Measurements from ENCODE around the gene GPD2.

The GPD2 gene

GRCh38 chr2:156539086-156539860 is 103.1 kb downstream of the GPD2 start:
- no peak overlapping the region for H3K4me3 ChIP-seq (ENCODE audit: low read depth in 1 of 2, low read length in 2 of 2)
- no peak overlapping the region for H3K27ac ChIP-seq (ENCODE audit: low read depth, low read length)
- H3K36me3 ChIP-seq (ENCODE audit: insufficient read depth, low read length), result no peaks in the 10 kb centered on the region
- no peak overlapping the region for H3K9ac ChIP-seq (ENCODE audit: low read length)
- H3K4me1 ChIP-seq (ENCODE audit: insufficient read depth, low read length), result peaks cover 15% of the 10 kb centered on the region
- no peaks in the 10 kb centered on the region for H3K9me3 ChIP-seq (ENCODE audit: low read length)
- H3K27me3 ChIP-seq (ENCODE audit: control insufficient read depth in 1 of 2, insufficient read depth in 2 of 2, low read length in 2 of 2), result no peaks in the 10 kb centered on the region

DNA sequence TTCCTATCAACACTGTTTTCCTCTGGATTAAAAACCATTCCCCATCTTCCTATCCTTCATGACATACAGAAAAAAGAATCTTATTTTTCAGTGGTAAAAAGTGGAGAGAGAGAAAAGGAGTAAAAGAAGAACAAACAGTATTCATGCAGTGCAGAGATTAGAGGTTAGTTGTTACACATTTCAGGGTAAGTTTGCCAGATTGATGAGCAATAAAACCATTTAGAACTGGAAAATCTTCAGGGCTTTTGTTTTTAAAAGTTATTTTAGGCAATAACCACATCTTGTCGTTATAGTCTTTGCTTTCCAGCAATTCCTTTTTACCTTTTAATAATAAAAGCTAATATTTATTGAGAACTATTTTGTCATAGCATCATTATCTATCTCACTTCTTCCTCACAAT is 104.5 kb downstream of the GPD2 start:
- Histone ChIP-seq H3K9me3 (ENCODE audit: low read length) (no peaks in the 10 kb centered on the region), H3K9ac (ENCODE audit: low read length) (no peak overlapping the region), H3K4me1 (ENCODE audit: insufficient read depth, low read length) (peaks cover 15% of the 10 kb centered on the region), H3K27ac (ENCODE audit: low read depth, low read length) (no peak overlapping the region), H3K27me3 (ENCODE audit: control insufficient read depth in 1 of 2, insufficient read depth in 2 of 2, low read length in 2 of 2) (no peaks in the 10 kb centered on the region), H3K4me3 (ENCODE audit: low read depth in 1 of 2, low read length in 2 of 2) (no peak overlapping the region), H3K36me3 (ENCODE audit: insufficient read depth, low read length) (no peaks in the 10 kb centered on the region)

GRCh38 chr2:156541229-156541628 is 105.0 kb downstream of the GPD2 start:
- Histone ChIP-seq H3K27ac (ENCODE audit: low read depth, low read length) (no peak overlapping the region), H3K4me3 (ENCODE audit: low read depth in 1 of 2, low read length in 2 of 2) (no peak overlapping the region), H3K9me3 (ENCODE audit: low read length) (no peaks in the 10 kb centered on the region), H3K9ac (ENCODE audit: low read length) (no peak overlapping the region), H3K4me1 (ENCODE audit: insufficient read depth, low read length) (peaks cover 15% of the 10 kb centered on the region), H3K36me3 (ENCODE audit: insufficient read depth, low read length) (no peaks in the 10 kb centered on the region), H3K27me3 (ENCODE audit: control insufficient read depth in 1 of 2, insufficient read depth in 2 of 2, low read length in 2 of 2) (no peaks in the 10 kb centered on the region)

DNA sequence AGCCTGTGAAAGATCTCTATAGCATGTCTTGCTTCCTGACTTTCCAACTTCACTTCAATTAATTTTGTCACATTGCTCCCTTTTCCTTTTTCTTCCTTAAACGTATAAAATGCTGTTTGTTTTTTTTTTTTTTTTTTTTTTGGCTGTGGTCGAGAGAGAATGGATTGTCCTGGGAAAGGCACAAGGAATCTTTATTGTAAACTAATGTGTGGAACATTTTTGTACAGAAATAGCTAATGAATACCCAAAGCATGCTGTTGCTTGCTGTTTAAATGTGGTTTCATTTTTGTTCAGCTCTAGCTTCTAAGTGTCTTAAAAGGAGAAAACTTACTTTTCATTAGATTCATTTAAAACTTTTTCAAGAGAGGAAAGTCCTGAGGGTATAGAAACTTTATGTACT is 105.5 kb downstream of the GPD2 start:
- Histone ChIP-seq H3K27me3 (ENCODE audit: control insufficient read depth in 1 of 2, insufficient read depth in 2 of 2, low read length in 2 of 2) (no peaks in the 10 kb centered on the region), H3K36me3 (ENCODE audit: insufficient read depth, low read length) (no peaks in the 10 kb centered on the region), H3K9me3 (ENCODE audit: low read length) (no peaks in the 10 kb centered on the region), H3K27ac (ENCODE audit: low read depth, low read length) (no peak overlapping the region), H3K4me3 (ENCODE audit: low read depth in 1 of 2, low read length in 2 of 2) (no peak overlapping the region), H3K9ac (ENCODE audit: low read length) (no peak overlapping the region), H3K4me1 (ENCODE audit: insufficient read depth, low read length) (peaks cover 15% of the 10 kb centered on the region)

GRCh38 chr2:156548413-156548812 is 112.2 kb downstream of the GPD2 start:
- Histone ChIP-seq H3K4me1 (ENCODE audit: insufficient read depth, low read length) (no peaks in the 10 kb centered on the region), H3K36me3 (ENCODE audit: insufficient read depth, low read length) (no peaks in the 10 kb centered on the region), H3K9ac (ENCODE audit: low read length) (no peak overlapping the region), H3K27me3 (ENCODE audit: control insufficient read depth in 1 of 2, insufficient read depth in 2 of 2, low read length in 2 of 2) (no peaks in the 10 kb centered on the region), H3K9me3 (ENCODE audit: low read length) (no peaks in the 10 kb centered on the region), H3K4me3 (ENCODE audit: low read depth in 1 of 2, low read length in 2 of 2) (no peak overlapping the region), H3K27ac (ENCODE audit: low read depth, low read length) (no peak overlapping the region)

DNA sequence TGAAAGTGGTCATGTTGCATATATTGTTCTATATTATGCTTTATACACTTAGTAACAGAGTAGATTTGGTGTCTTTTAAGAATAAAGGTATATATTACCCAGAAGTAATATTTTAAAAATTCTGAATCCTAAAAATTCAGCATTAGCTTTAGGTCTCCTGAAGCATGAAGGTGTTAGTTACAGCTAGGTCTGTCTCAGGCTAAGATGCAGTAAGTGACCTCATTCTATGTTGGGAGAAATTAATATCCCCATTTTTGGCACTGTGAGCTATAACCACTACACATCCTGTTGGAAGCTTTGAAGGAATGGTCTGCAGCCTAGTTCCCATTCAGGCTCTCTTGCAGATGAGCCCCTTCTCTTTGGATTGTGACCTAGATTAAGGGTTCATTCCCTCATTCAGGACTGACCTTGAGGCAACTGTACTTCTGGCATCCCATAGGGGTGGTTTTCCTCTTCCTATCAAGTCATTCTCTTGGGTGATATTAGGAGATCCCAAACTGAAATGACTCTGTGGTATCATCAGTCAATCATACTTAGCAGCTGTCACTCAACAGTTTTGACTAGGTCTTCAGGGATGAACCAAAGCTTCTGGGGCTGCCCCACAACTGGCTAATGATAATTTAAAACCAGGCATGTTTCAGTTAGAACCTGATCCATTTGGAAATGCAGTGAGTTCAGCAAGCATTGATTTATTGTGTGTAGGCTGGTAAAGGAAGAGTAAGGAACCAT is 117.7 kb downstream of the GPD2 start:
- H3K4me3 ChIP-seq (ENCODE audit: low read depth in 1 of 2, low read length in 2 of 2), result no peak overlapping the region
- no peaks in the 10 kb centered on the region for H3K9me3 ChIP-seq (ENCODE audit: low read length)
- no peak overlapping the region for H3K27ac ChIP-seq (ENCODE audit: low read depth, low read length)
- H3K36me3 ChIP-seq (ENCODE audit: insufficient read depth, low read length), result peaks cover 10% of the 10 kb centered on the region
- no peak overlapping the region for H3K9ac ChIP-seq (ENCODE audit: low read length)
- no peaks in the 10 kb centered on the region for H3K4me1 ChIP-seq (ENCODE audit: insufficient read depth, low read length)
- H3K27me3 ChIP-seq (ENCODE audit: control insufficient read depth in 1 of 2, insufficient read depth in 2 of 2, low read length in 2 of 2), result no peaks in the 10 kb centered on the region

DNA sequence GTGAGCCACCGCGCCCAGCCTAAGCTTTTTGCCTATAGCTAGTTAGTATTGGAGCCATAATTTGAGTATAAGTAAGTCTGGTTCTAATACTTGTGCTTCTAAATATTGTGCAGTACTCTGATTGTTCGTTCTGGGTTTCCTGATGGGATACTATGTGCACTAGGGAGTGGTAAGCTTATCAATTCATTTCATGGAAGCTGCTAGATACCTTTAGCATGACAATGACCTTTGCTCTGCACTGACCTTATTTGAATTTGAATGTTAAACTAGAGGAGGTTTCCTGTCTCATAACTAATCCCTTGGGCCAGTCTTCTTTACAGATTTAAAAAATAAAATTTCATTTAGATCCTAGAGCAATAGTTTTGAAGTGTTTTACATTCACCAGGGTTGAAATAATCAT is 125.1 kb downstream of the GPD2 start:
- no peaks in the 10 kb centered on the region for H3K4me1 ChIP-seq (ENCODE audit: insufficient read depth, low read length)
- no peaks in the 10 kb centered on the region for H3K9me3 ChIP-seq (ENCODE audit: low read length)
- no peak overlapping the region for H3K9ac ChIP-seq (ENCODE audit: low read length)
- no peak overlapping the region for H3K4me3 ChIP-seq (ENCODE audit: low read depth in 1 of 2, low read length in 2 of 2)
- peaks cover 10% of the 10 kb centered on the region for H3K36me3 ChIP-seq (ENCODE audit: insufficient read depth, low read length)
- H3K27ac ChIP-seq (ENCODE audit: low read depth, low read length), result no peak overlapping the region
- no peaks in the 10 kb centered on the region for H3K27me3 ChIP-seq (ENCODE audit: control insufficient read depth in 1 of 2, insufficient read depth in 2 of 2, low read length in 2 of 2)

- Histone ChIP-seq H3K4me1 (ENCODE audit: insufficient read depth, low read length) (no peaks in the 10 kb centered on the region), H3K4me3 (ENCODE audit: low read depth in 1 of 2, low read length in 2 of 2) (no peak overlapping the region), H3K27ac (ENCODE audit: low read depth, low read length) (no peak overlapping the region), H3K9me3 (ENCODE audit: low read length) (no peaks in the 10 kb centered on the region), H3K27me3 (ENCODE audit: control insufficient read depth in 1 of 2, insufficient read depth in 2 of 2, low read length in 2 of 2) (no peaks in the 10 kb centered on the region), H3K36me3 (ENCODE audit: insufficient read depth, low read length) (peaks cover 10% of the 10 kb centered on the region), H3K9ac (ENCODE audit: low read length) (no peak overlapping the region)
Measured at GRCh38 chr2:156562124-156562523, 125.9 kb downstream of the GPD2 start.

GRCh38 chr2:156563994-156564753 is 128.0 kb downstream of the GPD2 start:
- H3K9ac ChIP-seq (ENCODE audit: low read length), result no peak overlapping the region
- H3K27ac ChIP-seq (ENCODE audit: low read depth, low read length), result no peak overlapping the region
- H3K4me1 ChIP-seq (ENCODE audit: insufficient read depth, low read length), result no peaks in the 10 kb centered on the region
- no peaks in the 10 kb centered on the region for H3K9me3 ChIP-seq (ENCODE audit: low read length)
- no peaks in the 10 kb centered on the region for H3K36me3 ChIP-seq (ENCODE audit: insufficient read depth, low read length)
- no peaks in the 10 kb centered on the region for H3K27me3 ChIP-seq (ENCODE audit: control insufficient read depth in 1 of 2, insufficient read depth in 2 of 2, low read length in 2 of 2)
- H3K4me3 ChIP-seq (ENCODE audit: low read depth in 1 of 2, low read length in 2 of 2), result no peak overlapping the region

- Histone ChIP-seq H3K27me3 (ENCODE audit: control insufficient read depth in 1 of 2, insufficient read depth in 2 of 2, low read length in 2 of 2) (no peaks in the 10 kb centered on the region), H3K36me3 (ENCODE audit: insufficient read depth, low read length) (no peaks in the 10 kb centered on the region), H3K27ac (ENCODE audit: low read depth, low read length) (no peak overlapping the region)
Measured at GRCh38 chr2:156565066-156565710, 129.0 kb downstream of the GPD2 start.

GRCh38 chr2:156573710-156574109 is 137.5 kb downstream of the GPD2 start:
- Histone ChIP-seq H3K36me3 (ENCODE audit: insufficient read depth, low read length) (no peaks in the 10 kb centered on the region), H3K27me3 (ENCODE audit: control insufficient read depth in 1 of 2, insufficient read depth in 2 of 2, low read length in 2 of 2) (no peaks in the 10 kb centered on the region), H3K4me3 (ENCODE audit: low read depth in 1 of 2, low read length in 2 of 2) (no peak overlapping the region), H3K9ac (ENCODE audit: low read length) (no peak overlapping the region), H3K27ac (ENCODE audit: low read depth, low read length) (no peak overlapping the region), H3K4me1 (ENCODE audit: insufficient read depth, low read length) (no peaks in the 10 kb centered on the region), H3K9me3 (ENCODE audit: low read length) (no peaks in the 10 kb centered on the region)

More at GRCh38 chr2:156565066-156565710, 129.0 kb downstream of the GPD2 start:
- Histone ChIP-seq H3K4me1 (ENCODE audit: insufficient read depth, low read length) (no peaks in the 10 kb centered on the region), H3K4me3 (ENCODE audit: low read depth in 1 of 2, low read length in 2 of 2) (no peak overlapping the region), H3K9ac (ENCODE audit: low read length) (no peak overlapping the region), H3K9me3 (ENCODE audit: low read length) (no peaks in the 10 kb centered on the region)

Data from muscle layer of colon (tissue), 2 donors.